Hepatic stellate cell (primary cell): ENCODE data around the gene CCDC63.
"Not testable (repeated sequence)": the region's sequence is repeated elsewhere in the genome, so short reads cannot be mapped to it uniquely, and the experiment has no call there.

ENCODE experiments used
- DNase-seq: peaks from one replicate; pipeline ENCODE4 v3.0.0; 2011; ENCODE audit warnings: low spot score

Gene CCDC63

DNA sequence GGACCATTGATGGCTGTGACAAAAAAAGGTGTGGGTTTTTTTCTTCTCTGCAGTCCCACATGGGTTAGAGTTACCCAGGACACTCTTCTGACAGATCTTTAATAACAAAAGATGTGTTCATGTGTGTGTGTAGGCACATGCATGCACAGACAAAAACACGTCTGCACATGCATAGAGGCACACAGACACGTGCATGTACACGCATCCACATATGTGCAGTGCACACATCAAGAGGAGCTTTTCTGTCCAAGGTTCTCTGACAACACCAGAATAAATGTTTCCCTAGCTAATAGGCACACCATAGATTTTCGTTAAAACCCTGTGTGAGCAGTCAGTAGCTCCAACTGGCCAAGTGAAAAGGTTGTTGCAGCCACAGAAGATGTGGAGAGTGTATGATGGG is 76.4 kb downstream of the CCDC63 start:
- DNase-seq: no peak

GRCh38 chr12:110923692-110924334 is 77.0 kb downstream of the CCDC63 start:
- no peak for DNase-seq

GRCh38 chr12:110927546-110927945 is 80.8 kb downstream of the CCDC63 start:
- DNase-seq: no peak

- no peak for DNase-seq
Observed at GRCh38 chr12:110928700-110929099, 81.9 kb downstream of the CCDC63 start.

DNA sequence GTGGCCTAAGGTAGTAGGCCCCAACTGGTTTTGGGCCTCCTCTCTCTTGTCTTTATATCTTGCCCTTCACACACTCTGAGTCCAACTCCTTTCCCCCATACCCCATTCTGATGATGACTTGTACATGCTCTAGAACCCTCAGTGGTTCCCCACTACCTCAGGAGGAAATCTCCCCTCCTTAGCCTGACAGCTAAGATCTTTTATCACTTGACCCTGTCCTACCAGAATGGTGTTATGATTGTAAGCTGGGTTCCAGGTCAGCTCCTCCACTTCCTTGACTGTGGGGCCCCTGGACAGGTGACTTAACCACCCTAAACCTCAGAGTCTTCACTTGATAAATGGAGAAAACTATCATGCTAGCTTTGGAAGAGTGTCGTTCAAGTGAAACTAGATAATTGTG is 83.0 kb downstream of the CCDC63 start:
- DNase-seq: no peak

DNA sequence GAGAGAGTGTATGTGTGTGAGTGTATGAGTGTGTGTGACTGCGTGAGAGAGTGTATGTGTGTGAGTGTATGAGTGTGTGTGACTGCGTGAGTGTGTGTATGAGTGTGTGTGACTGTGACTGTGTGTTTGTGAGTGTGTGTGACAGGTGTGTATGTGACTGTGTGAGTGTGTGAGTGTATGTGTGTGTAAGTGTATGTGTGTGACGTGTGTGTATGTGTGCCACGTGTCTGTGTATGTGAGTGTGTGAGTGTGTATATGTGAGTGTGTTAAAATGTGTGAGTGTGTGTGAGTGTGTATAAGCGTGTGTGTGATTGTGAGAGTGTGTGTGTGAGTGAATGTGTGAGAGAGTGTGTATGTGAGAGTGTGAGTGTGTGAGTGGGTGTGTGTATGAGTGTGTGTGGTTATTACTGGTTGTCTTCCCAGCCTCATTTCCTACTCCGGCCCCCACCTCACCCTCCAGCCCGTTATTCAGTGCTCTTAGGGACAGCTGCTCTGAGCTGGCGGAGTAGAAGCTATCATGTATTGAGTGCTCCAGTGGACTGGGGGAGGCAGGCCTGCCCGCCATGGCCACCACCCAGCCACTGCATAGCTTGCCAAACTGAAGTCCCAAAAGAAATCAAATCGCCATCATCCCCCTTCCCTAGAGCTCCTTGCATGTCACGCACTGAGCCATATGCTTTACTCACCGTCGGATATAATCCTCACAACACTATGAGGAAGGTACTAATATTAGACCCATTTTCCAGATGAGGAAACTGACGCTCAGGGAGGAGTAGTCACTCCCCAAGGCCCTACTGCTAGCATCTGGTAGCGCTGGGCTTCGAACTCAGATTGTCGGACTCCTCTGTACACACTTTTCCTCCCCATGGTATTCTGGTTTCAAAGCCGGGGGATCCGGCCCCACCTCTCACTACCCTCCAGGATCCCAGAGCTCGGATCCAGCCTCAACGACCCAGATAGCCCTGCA is 83.8 kb downstream of the CCDC63 start:
- no peak for DNase-seq

DNA sequence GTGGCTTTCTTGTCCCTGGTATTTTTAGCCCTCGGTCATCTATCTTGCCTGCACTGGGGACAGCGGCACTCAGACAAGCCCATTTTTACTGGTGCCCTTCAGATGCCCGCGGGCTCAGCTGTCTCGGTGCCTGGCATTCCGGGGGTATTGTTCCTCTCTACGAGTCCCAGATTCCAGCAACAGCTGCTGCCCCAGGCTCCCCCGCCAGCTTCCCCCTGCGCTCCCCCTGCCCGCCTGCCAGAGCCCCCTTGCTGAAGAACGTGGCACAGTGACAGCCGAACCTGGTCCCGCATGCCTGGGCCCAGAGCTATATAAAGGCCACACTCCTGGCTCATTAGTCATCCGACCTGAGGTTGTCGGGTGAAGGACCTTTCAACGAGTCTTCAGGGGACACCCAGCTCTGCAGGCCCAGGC is 84.5 kb downstream of the CCDC63 start:
- no peak for DNase-seq

GRCh38 chr12:110932046-110932445 is 85.3 kb downstream of the CCDC63 start:
- DNase-seq: no peak

- no peak for DNase-seq
Observed at GRCh38 chr12:110933326-110933974, 86.7 kb downstream of the CCDC63 start.

- no peak for DNase-seq
Observed at GRCh38 chr12:110934093-110934852, 87.5 kb downstream of the CCDC63 start.

DNA sequence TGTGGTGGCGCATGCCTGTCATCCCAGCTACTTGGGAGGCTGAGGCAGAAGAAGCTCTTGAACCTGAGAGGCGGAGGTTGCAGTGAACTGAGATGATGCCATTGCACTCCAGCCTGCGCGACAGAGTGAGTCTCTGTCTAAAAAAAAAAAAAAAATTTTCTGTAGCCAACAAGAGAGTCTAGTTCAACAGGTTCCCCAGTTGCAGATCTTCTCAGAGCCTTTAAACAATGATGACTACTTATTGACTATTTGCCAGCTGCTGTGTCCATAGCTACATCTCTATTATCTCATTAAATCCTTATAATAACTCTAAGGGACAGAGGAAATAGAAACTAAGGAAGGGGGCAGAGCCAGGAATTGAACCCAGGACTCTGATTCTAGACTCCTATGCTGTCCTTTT is 88.8 kb downstream of the CCDC63 start:
- DNase-seq: no peak

DNA sequence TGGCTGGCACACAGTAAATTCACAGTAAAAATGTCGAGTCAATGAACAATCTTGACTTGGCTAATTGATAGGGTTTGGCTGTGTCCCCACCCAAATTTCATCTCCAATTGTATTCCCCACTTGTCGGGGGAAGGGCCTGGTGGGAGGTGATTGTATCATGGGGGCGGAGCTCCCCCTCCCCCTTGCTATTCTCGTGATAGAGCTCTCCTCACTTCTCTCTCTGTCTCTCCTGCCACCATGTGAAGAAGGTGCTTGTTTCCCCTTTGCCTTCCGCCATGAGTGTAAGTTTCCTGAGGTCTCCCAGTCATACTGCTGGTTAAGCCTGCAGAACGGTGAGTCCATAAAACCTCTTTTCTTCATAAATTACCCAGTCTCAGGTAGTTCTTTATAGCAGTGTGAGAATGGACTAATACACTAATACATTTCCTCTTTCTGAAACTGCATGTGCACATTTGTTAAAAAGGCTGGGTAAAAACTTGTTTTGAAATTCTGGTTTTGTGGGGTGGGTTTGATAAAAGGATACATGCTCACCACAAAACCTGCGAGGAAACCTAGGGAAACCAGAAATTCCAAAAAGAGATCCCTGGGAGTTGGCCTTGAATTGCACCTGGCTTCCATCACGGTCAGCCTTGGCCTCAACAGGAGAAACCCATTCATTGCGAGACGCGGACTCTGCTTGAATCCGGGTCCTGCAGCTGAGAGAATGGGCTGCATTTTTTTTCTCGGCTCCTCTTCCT is 89.7 kb downstream of the CCDC63 start:
- no peak for DNase-seq

GRCh38 chr12:110937104-110937641 is 90.4 kb downstream of the CCDC63 start:
- DNase-seq: peak; percentile 69

DNA sequence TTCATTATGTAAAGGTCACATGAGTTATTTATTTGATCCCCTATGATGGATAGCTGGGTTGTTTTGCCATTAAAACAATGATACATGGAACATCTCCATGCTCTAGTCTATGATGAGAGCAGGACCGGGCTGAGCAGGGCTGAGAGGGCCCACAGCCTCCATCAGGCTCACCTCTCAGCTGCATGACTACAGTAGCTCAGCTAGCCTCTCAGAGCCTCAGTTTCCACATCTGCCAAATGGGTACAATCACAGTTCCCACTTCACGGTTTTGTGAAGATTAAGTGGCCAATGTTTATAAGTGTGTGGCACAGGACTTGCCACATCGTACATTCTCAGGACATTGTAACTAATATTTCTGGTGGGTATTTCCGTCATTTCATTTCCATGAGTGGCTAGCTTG is 93.5 kb downstream of the CCDC63 start:
- no peak for DNase-seq

- DNase-seq: no peak
Observed at GRCh38 chr12:110940933-110941332, 94.1 kb downstream of the CCDC63 start.

- DNase-seq: no peak
Observed at GRCh38 chr12:110941391-110941790, 94.6 kb downstream of the CCDC63 start.

GRCh38 chr12:110943373-110943772 is 96.6 kb downstream of the CCDC63 start:
- no peak for DNase-seq

DNA sequence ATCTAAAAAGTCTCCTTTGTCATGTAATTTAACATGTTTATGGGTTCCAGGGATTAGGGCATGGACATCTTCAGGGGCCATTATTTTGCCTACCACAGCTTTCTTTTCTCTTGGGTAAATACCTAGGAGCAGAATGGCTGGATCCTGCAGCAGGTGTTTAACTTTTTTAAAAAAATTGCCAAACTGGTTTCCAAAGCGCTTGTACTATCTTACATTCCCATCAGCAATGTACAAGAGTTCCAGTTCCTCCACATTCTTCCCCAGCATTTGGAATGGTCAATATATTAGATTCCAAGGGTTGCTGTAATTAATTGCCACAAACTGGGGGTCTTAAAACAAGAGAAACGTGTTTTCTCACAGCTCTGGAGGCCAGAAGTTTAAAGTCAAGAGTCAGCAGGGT is 101.3 kb downstream of the CCDC63 start:
- DNase-seq: no peak

GRCh38 chr12:110950466-110950865 is 103.7 kb downstream of the CCDC63 start:
- not testable (repeated sequence) for DNase-seq

DNA sequence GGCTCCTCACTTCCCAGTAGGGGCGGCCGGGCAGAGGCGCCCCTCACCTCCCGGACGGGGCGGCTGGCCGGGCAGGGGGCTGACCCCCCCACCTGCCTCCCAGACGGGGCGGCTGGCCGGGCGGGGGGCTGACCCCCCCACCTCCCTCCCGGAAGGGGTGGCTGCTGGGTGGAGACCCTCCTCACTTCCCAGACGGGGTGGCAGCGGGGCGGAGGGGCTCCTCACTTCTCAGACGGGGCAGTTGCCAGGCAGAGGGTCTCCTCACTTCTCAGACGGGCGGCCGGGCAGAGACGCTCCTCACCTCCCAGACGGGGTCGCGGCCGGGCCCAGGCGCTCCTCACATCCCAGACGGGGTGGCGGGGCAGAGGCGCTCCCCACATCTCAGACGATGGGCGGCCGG is 104.1 kb downstream of the CCDC63 start:
- not testable (repeated sequence) for DNase-seq
